ENCODE data around the gene CD302. TPM values are rescaled to one million over a fixed set of nuclear protein-coding genes. Genes with fewer than 3 reads are reported as not detected.
"Not testable (repeated sequence)": the region's sequence is repeated elsewhere in the genome, so short reads cannot be mapped to it uniquely, and the experiment has no call there.

Gene CD302
- 10.8 TPM for total RNA-seq
- long read RNA-seq, transcript CD302-201 (6 exons, 3,741 nt): major isoform, 6 of 10 reads
- long read RNA-seq, partial matches to known transcripts: 0 of 10 reads
- long read RNA-seq, other reads (novel, unspliced or antisense): 3 of 10 reads

- intact Hi-C loops (cut with DNase I): loop anchor here (5.0 kb wide), 2 partner anchors 85 to 180 kb away; partner anchors contain the start of genes BAZ2B and MARCHF7
- peak; percentile 85 for DNase-seq (ENCODE audit: low spot score)
These were observed at the start of gene CD302 for GRCh38 chr2:159797543-159798375. Gene CD302 (minus strand): TSS chr2:159798208. CDS start chr2:159798198, 10 bp downstream.

GRCh38 chr2:159846564-159846963 lies 48.6 kb upstream of the CD302 start:
- DNase-seq (ENCODE audit: low spot score): no peak
- intact Hi-C loops (cut with DNase I): no loop called here

- intact Hi-C loops (cut with DNase I): no loop called here
- DNase-seq (ENCODE audit: low spot score): no peak
These were observed 42.6 kb upstream of the CD302 start for GRCh38 chr2:159840616-159841015.

- intact Hi-C loops (cut with DNase I): no loop called here
These were observed 34.9 kb upstream of the CD302 start for GRCh38 chr2:159832858-159833257.

GRCh38 chr2:159832026-159832425 lies 34.0 kb upstream of the CD302 start:
- intact Hi-C loops (cut with DNase I): no loop called here
- no peak for DNase-seq (ENCODE audit: low spot score)

More at GRCh38 chr2:159832858-159833257, 34.9 kb upstream of the CD302 start:
- no peak for DNase-seq (ENCODE audit: low spot score)

GRCh38 chr2:159829376-159829775 lies 31.4 kb upstream of the CD302 start:
- no peak for DNase-seq (ENCODE audit: low spot score)
- intact Hi-C loops (cut with DNase I): no loop called here

GRCh38 chr2:159828738-159829137 lies 30.7 kb upstream of the CD302 start:
- no peak for DNase-seq (ENCODE audit: low spot score)
- intact Hi-C loops (cut with DNase I): no loop called here

- intact Hi-C loops (cut with DNase I); DNase-seq (ENCODE audit: low spot score): not testable (repeated sequence)
These were observed 24.4 kb upstream of the CD302 start for GRCh38 chr2:159822478-159822833.

GRCh38 chr2:159821775-159822477 lies 23.9 kb upstream of the CD302 start:
- intact Hi-C loops (cut with DNase I); DNase-seq (ENCODE audit: low spot score): not testable (repeated sequence)

- intact Hi-C loops (cut with DNase I): no loop called here
- no peak for DNase-seq (ENCODE audit: low spot score)
These were observed 20.9 kb upstream of the CD302 start for GRCh38 chr2:159818940-159819339.

- no peak for DNase-seq (ENCODE audit: low spot score)
- intact Hi-C loops (cut with DNase I): no loop called here
These were observed 19.3 kb upstream of the CD302 start for GRCh38 chr2:159817283-159817682.

GRCh38 chr2:159811232-159811631 lies 13.2 kb upstream of the CD302 start:
- intact Hi-C loops (cut with DNase I): no loop called here
- no peak for DNase-seq (ENCODE audit: low spot score)

- DNase-seq (ENCODE audit: low spot score): no peak
- intact Hi-C loops (cut with DNase I): loop anchor here (5.0 kb wide), 1 partner anchor 159 kb away; no protein-coding TSS in a partner anchor
These were observed 10.0 kb upstream of the CD302 start for GRCh38 chr2:159808032-159808425.

- intact Hi-C loops (cut with DNase I): loop anchor here (5.0 kb wide), 1 partner anchor 160 kb away; no protein-coding TSS in a partner anchor
- no peak for DNase-seq (ENCODE audit: low spot score)
These were observed 9.4 kb upstream of the CD302 start for GRCh38 chr2:159807183-159808031.

- no peak for DNase-seq (ENCODE audit: low spot score)
- intact Hi-C loops (cut with DNase I): loop anchor here (5.0 kb wide), 2 partner anchors 117 to 162 kb away; no protein-coding TSS in a partner anchor
These were observed 6.9 kb upstream of the CD302 start for GRCh38 chr2:159804941-159805340.

GRCh38 chr2:159803235-159803962 lies 5.4 kb upstream of the CD302 start:
- intact Hi-C loops (cut with DNase I): loop anchor here (5.0 kb wide), 1 partner anchor 119 kb away; no protein-coding TSS in a partner anchor
- DNase-seq (ENCODE audit: low spot score): no peak

GRCh38 chr2:159802673-159803072 lies 4.7 kb upstream of the CD302 start:
- intact Hi-C loops (cut with DNase I): loop anchor here (5.0 kb wide), 1 partner anchor 120 kb away; no protein-coding TSS in a partner anchor
- DNase-seq (ENCODE audit: low spot score): no peak

- DNase-seq (ENCODE audit: low spot score): no peak
- intact Hi-C loops (cut with DNase I): loop anchor here (5.0 kb wide), 3 partner anchors 88 to 183 kb away; partner anchors contain the start of genes BAZ2B and MARCHF7
These were observed 1.8 kb upstream of the CD302 start for GRCh38 chr2:159799833-159800232.

GRCh38 chr2:159798376-159798725 lies 343 bp upstream of the CD302 start:
- intact Hi-C loops (cut with DNase I): loop anchor here (5.0 kb wide), 2 partner anchors 86 to 181 kb away; partner anchors contain the start of genes BAZ2B and MARCHF7
- no peak for DNase-seq (ENCODE audit: low spot score)
